HG02981 (cell line): ENCODE measurements around the gene NXN.
"Not testable (repeated sequence)": the region's sequence is repeated elsewhere in the genome, so short reads cannot be mapped to it uniquely, and the experiment has no call there.

Source experiments
- ATAC-seq: cut with Tn5 transposase; IDR thresholded peaks from one replicate; pipeline ENCODE4 v1.9.1; 2021; ENCODE audit warnings: mild to moderate bottlenecking, moderate library complexity; ENCODE audit not compliant: unreplicated experiment

The NXN gene

GRCh38 chr17:896454-896853, 83.1 kb downstream of the NXN start:
- ATAC-seq, result no peak

- no peak for ATAC-seq
These were observed 86.6 kb downstream of the NXN start for GRCh38 chr17:892958-893357.

DNA sequence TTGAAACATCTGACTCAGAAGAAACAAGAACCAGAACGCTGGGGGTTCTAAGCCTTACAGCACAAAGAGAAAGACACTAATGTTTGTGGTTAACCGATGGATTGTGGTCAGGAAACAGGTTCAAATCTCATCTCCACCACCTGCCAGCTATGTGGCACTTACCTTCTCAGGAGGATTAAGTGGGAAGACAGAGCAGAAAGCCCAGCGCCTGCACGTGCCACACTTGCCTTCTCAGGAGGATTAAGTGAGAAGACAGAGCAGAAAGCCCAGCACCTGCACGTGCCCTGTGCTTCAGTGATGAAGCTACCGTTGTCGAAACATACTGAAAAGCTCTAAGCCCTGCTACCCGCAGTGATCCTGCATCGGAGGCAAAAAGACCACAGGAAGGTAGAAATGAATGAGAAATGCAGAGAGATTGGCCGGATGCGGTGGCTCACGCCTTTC, 90.6 kb downstream of the NXN start:
- ATAC-seq, result no peak

GRCh38 chr17:887551-888209, 91.9 kb downstream of the NXN start:
- ATAC-seq, result no peak

DNA sequence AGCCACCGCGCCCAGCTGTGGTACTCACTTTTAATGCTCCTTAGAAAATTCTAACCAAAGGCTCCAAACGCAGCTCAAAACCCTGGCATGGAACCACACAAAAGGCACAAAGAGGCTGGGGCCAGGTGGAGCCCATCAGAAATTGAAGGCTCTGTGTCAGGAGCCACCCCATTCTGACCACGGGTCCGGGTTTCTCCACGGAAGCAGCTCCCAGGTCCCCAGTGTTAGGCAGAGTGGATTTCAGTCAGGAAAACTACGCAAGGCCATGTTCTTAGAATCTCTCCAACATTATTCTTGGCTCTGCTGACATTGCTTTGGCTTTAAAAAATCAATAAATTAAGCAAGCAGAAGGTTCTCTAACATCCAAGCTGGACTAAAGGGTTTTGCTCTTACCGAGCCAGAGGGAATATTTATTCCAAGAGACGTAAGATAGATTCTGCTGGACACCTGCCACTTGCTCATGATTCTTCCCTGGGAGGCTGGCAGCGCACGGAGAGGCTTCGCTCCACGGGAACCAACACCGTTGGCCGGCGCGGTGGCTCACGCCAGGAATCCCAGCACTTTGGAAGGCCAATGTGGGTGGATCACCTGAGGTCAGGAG, 93.5 kb downstream of the NXN start:
- ATAC-seq, result no peak

GRCh38 chr17:883586-883962, 96.0 kb downstream of the NXN start:
- no peak for ATAC-seq

DNA sequence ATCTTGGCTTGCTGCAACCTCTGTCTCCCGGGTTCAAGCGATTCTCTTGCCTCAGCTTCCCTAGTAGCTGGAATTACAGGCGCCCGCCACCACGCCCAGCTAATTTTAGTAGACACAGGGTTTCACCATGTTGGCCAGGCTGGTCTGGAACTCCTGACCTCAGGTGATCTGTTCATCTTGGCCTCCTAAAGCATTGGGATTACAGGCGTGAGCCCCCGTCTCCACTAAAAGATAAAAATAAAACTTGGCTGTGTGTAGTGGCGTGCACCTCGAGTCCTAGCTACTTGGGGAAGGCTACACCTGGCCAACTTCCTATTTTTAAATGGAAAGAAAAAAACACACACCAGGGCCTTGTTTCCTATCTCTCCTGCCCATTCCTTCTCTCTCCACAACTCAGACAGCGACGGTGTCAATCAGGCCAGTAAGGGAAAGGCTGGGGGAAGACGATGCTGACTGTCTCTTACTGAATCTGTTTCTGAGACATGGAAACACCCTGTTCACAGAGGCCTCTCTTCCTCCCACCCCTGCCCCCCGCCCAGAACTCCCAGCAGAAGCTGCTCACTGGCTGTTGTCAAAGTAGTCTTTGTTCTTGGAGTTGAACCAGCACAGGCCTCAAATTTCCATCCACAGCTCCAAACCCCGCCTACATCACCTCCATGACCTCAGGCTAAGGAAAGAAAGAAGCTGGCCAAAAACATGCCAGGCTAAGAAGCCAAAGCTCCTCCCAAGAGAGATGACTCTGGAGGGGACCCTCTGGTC, 96.6 kb downstream of the NXN start:
- ATAC-seq, result no peak

GRCh38 chr17:881778-882177, 97.8 kb downstream of the NXN start:
- ATAC-seq, result no peak

GRCh38 chr17:880443-881269, 98.9 kb downstream of the NXN start:
- ATAC-seq, result no peak

DNA sequence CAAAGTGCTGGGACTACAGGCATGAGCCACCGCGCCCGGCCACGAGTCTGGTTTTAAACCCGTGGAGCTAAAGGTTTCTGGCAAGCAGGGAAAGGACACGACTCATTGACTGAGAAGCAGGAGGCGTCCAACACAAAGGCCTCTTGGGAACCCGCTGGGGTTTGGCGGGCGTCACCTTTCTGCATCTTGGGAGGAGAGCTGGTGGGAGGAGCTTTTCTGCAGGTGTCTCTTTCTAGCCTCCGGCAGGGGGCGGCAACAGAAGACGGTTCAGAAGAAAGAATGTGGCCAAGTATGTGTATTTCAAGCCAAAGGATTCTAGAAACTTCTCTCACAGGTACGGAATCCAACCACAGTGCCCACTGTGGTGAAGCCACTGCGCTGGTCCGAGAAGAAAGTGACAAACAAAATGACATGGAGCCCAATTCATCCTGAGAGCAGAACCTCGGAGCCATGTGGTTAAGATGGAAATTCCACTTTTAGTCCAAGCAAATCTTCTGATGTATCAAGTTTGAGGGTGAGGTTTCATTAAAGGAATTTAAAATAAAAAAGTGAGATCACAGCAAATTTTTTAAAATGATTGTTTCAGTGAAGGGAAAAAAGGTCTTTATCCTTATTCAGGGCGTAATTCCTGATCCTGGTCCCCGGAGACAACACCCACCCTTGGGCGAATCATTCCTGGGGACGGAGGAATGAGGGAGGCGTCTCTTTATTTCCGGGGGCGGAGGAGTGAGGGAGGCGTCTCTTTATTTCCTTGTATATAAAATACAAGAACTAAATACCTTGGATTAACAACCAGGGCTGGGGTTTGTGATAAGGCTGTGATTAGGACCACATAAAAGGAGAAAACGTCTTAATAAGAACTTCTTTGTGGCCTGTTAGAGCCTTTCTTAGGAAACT, 99.8 kb downstream of the NXN start:
- ATAC-seq, result no peak

- ATAC-seq, result no peak
These were observed 101.9 kb downstream of the NXN start for GRCh38 chr17:877630-878029.

- no peak for ATAC-seq
These were observed 103.3 kb downstream of the NXN start for GRCh38 chr17:876272-876671.

- not testable (repeated sequence) for ATAC-seq
These were observed 105.0 kb downstream of the NXN start for GRCh38 chr17:874590-874989.

DNA sequence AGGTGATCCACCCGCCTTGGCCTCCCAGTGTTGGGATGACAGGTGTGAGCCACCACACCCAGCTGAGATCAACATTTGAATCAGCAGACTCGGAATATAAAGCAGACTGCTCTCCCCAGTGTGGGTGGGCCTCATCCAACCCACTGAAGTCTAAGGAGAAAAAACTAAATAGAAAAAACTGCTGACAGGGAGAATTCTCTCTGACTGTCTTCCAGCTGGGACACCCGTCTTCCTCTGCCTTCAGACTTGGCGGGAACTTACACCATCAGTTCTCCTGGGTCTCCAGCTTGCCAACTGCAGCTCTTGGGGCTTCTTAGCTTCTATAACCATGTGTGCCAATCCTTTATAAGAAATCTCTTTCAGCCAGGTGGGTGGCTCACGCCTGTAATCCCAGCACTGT, 106.7 kb downstream of the NXN start:
- ATAC-seq, result no peak

DNA sequence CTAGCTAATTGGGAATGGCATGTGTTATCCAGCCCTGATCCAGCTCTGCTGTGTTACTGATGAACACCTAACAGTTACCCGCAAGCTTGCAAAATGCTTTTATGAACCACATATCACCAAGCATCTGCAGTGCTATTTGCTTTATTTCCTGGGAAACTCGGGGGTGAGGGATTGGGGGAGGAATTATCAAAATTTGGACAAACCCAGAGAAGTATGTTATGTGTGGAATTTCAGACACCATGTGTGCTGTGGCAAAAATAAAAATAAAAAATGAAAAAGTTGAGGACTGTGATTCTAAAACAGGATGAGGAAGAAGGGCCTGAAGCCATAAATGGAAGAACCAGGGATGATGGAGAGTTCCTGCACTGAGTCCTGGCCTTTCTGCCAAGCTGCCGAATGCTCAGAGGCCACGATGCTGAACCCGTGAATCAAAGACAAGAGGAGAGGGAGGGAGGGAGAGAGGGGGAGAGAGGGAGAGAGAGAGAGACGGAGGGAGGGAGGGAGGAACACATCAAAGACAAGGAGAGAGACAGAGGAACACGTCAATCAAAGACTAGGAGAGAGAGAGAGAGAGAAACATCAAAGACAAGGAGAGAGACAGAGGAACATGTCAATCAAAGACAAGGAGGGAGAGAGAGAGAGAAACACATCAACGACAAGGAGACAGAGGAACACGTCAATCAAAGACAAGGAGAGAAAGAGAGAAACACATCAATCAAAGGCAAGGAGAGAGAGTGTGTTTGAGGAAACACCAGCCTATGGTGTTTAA, 107.6 kb downstream of the NXN start:
- no peak for ATAC-seq

DNA sequence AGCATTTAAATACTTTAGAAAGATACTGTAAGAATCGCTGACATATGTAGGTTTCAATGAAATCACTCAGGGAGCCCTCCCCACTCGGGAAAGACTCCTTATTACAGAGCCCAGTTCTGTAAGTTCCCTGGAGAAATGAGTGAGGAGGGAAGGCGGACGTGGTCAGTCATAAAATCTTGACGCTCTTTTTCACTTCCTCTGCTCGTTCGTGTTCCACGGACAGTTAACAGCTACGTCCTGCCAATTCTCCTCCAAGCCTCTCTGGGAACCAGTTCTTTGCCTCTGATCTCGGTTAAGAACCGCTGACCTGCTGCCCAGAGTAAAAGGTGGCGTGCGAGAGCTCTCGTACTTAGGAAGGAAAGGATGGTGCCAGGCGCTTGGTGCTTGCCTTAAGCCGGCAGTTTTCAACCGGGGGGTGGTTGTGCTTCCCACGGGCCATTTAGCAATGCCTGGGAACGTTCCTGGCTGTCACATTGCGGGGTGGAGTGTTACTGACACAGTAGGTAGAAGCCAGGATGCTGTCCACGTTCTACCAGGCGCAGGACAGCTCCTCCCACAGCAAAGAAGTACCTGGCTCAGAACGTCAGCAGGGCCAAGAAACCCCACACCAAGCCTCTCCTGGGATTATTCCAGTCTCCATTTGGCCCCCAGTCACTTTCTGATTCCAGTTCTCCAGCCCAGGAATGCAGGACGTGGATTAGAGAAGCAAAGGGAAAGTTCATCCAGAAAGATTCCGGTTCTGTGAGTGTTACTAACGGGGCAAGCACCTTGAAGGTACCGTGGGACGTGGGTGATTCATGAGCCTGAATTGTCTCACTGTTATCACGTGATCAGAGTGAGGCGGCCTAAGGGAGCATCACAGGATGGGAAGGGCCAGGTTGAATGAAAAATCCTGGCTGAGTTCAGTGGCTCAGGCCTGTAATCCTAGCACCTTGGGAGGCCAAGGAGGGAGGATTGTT, 109.7 kb downstream of the NXN start:
- ATAC-seq, result no peak

- no peak for ATAC-seq
These were observed 110.5 kb downstream of the NXN start for GRCh38 chr17:869086-869485.

GRCh38 chr17:867896-868489, 111.6 kb downstream of the NXN start:
- ATAC-seq, result no peak
